Brain pericyte (primary cell): Measurements from ENCODE around the gene DGCR8.
"Not testable (repeated sequence)": the region's sequence is repeated elsewhere in the genome, so short reads cannot be mapped to it uniquely, and the experiment has no call there.

Experiments
- DNase-seq: peaks from one replicate; pipeline ENCODE4 v3.0.0-alpha.2; 2012; ENCODE audit warnings: low read depth, low spot score

DGCR8 gene

GRCh38 chr22:20066617-20067383 lies 13.2 kb upstream of the DGCR8 start:
- DNase-seq, result no peak

GRCh38 chr22:20067384-20067682 lies 12.7 kb upstream of the DGCR8 start:
- DNase-seq, result not testable (repeated sequence)

GRCh38 chr22:20068640-20069039 lies 11.4 kb upstream of the DGCR8 start:
- no peak for DNase-seq

GRCh38 chr22:20069331-20070042 lies 10.6 kb upstream of the DGCR8 start:
- DNase-seq, result no peak

GRCh38 chr22:20071524-20071972 lies 8.5 kb upstream of the DGCR8 start:
- no peak for DNase-seq

GRCh38 chr22:20076627-20077172 lies 3.3 kb upstream of the DGCR8 start:
- no peak for DNase-seq

- no peak for DNase-seq
Observed at GRCh38 chr22:20080445-20080775, 369 bp downstream of the DGCR8 start.

- peak; percentile 51 for DNase-seq
Observed at GRCh38 chr22:20080776-20081654, 974 bp downstream of the DGCR8 start.

- no peak for DNase-seq
Observed at GRCh38 chr22:20083157-20083890, 3.3 kb downstream of the DGCR8 start.

- no peak for DNase-seq
Observed at GRCh38 chr22:20083891-20084546, 4.0 kb downstream of the DGCR8 start.

GRCh38 chr22:20084547-20085413 lies 4.7 kb downstream of the DGCR8 start:
- DNase-seq, result no peak

- no peak for DNase-seq
Observed at GRCh38 chr22:20085651-20086050, 5.6 kb downstream of the DGCR8 start.

- DNase-seq, result no peak
Observed at GRCh38 chr22:20086101-20086599, 6.1 kb downstream of the DGCR8 start.

GRCh38 chr22:20086763-20087162 lies 6.7 kb downstream of the DGCR8 start:
- DNase-seq, result no peak

GRCh38 chr22:20087319-20088262 lies 7.5 kb downstream of the DGCR8 start:
- DNase-seq, result no peak

GRCh38 chr22:20088263-20088648 lies 8.2 kb downstream of the DGCR8 start:
- no peak for DNase-seq

GRCh38 chr22:20089226-20089976 lies 9.4 kb downstream of the DGCR8 start:
- no peak for DNase-seq
